Fibroblast of lung (primary cell): ENCODE results near the gene PDZRN4. TPM values are rescaled to one million over a fixed set of nuclear protein-coding genes. Genes with fewer than 3 reads are reported as not detected.

Source experiments
- DNase-seq, 2 donors: peaks; one replicate each; pipeline versions ENCODE4 v3.0.0 to v3.0.0-alpha.2; 2010; ENCODE audit warnings: low read depth in 2 of 2
- H2AFZ ChIP-seq: 2 replicates; pipeline ENCODE4 v1.5.1; 2012; ENCODE audit warnings: low read length, control low read depth, inconsistent platforms
- H3K27ac ChIP-seq: 2 replicates; pipeline ENCODE4 v1.5.1; 2011; ENCODE audit warnings: low read length, control low read depth; ENCODE audit not compliant: insufficient read depth
- H3K27me3 ChIP-seq: 2 replicates; pipeline ENCODE4 v1.5.1; 2011; ENCODE audit warnings: mild to moderate bottlenecking, low read length; ENCODE audit not compliant: control insufficient read depth, insufficient read depth
- H3K36me3 ChIP-seq: 2 replicates; pipeline ENCODE4 v1.5.1; 2011; ENCODE audit warnings: low read length; ENCODE audit not compliant: control insufficient read depth, insufficient read depth
- H3K4me1 ChIP-seq: 2 replicates; pipeline ENCODE4 v1.5.1; 2011; ENCODE audit warnings: low read length; ENCODE audit not compliant: control insufficient read depth, insufficient read depth; ENCODE audit errors: extremely low read depth
- H3K4me2 ChIP-seq: 2 replicates; pipeline ENCODE4 v1.5.1; 2011; ENCODE audit warnings: low read length, control low read depth; ENCODE audit not compliant: insufficient read depth; ENCODE audit errors: extremely low read depth
- H3K4me3 ChIP-seq, 4 experiments: fragments of 200-600 bp in 1 of 4; sonication (generic) in 1 of 4; replicated peaks in 1 of 4; 2 replicates each; pipeline ENCODE4 v1.5.1; 2011 to 2016; ENCODE audit warnings: low read length in 4 of 4, low read depth in 3 of 4, mild to moderate bottlenecking in 3 of 4, control low read depth in 2 of 4, inconsistent platforms in 1 of 4, mixed read lengths in 1 of 4; ENCODE audit not compliant: insufficient read depth in 1 of 4; ENCODE audit errors: control extremely low read depth in 1 of 4
- H3K79me2 ChIP-seq: 2 replicates; pipeline ENCODE4 v1.5.1; 2012; ENCODE audit warnings: mild to moderate bottlenecking, low read length, inconsistent platforms; ENCODE audit not compliant: control insufficient read depth, insufficient read depth
- H3K9ac ChIP-seq: 2 replicates; pipeline ENCODE4 v1.5.1; 2011; ENCODE audit warnings: mild to moderate bottlenecking, low read length, control low read depth; ENCODE audit not compliant: insufficient read depth
- H3K9me3 ChIP-seq: 2 replicates; pipeline ENCODE4 v1.5.1; 2012; ENCODE audit warnings: low read depth, low read length; ENCODE audit not compliant: control insufficient read depth, insufficient read depth
- H4K20me1 ChIP-seq: 2 replicates; pipeline ENCODE4 v1.5.1; 2011; ENCODE audit warnings: low read length; ENCODE audit not compliant: control insufficient read depth, insufficient read depth; ENCODE audit errors: extremely low read depth
- EZH2 ChIP-seq: IDR thresholded peaks from 2 replicates; pipeline ENCODE4 v1.5.1; 2012; ENCODE audit warnings: low read length, control low read depth, mild to moderate bottlenecking; ENCODE audit errors: missing control alignments
- polyA plus RNA-seq, 2 donors: library from polyadenylated mRNA; depleted of rRNA in 1 of 2; stranded (reverse) in 1 of 2; unstranded in 1 of 2; fragments of >200 nt; gene quantifications; 2 replicates each; pipeline ENCODE4 v1.2.1, GENCODE V29; 2011 to 2012; ENCODE audit warnings: missing spikeins in 1 of 2
- total RNA-seq: library from RNA; depleted of rRNA; stranded (reverse); fragments of >200 nt; gene quantifications from 2 replicates; pipeline ENCODE4 v1.2.1, GENCODE V29; 2014
- TF ChIP-seq, protein P1 (sequence below), 2 donors: IDR thresholded peaks in 1 of 2; conservative IDR thresholded peaks in 1 of 2; 1 replicate in 1 of 2; 2 replicates in 1 of 2; pipeline ENCODE4 v1.5.1; 2011 to 2012; ENCODE audit warnings: low read length in 2 of 2, control low read depth in 1 of 2, inconsistent platforms in 1 of 2, low read depth in 1 of 2, mild to moderate bottlenecking in 1 of 2

The PDZRN4 gene
- total and polyA plus RNA-seq, 2 donors (not counting 1 experiment from before 2014, with no cell fraction given): not detected

DNA sequence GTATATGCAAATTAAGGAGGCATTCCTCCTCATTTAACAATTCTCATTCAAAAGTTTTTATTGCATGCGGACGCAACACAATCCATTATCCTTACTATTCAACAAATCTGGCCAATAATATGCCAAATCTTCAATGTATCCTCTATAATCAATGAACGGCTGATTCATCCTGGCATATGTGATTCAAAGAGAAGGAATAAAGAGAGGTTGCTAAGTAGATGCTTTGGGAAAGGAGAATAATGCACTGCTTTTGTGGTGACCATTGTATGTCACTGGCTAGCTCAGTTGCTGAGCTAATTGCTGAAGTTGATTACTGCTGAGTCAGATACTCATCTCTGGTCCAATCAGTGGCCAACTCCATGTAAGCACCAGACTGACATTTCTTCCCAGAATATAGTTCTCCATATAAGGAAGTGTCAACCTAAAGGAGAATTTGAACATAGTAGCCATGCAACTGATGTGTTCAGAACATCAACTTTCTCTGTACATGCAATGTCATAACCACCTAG is 148.0 kb downstream of the PDZRN4 start:
- Histone ChIP-seq H3K9me3 (no peaks in the 10 kb centered on the region), H3K36me3 (no peaks in the 10 kb centered on the region), H3K4me2 (no peak overlapping the region), H2AFZ (no peak overlapping the region), H3K79me2 (no peaks in the 10 kb centered on the region), H4K20me1 (no peaks in the 10 kb centered on the region), H3K27ac (no peak overlapping the region), H3K27me3 (no peaks in the 10 kb centered on the region), H3K4me3 (no peak overlapping the region), H3K4me1 (no peaks in the 10 kb centered on the region), H3K9ac (no peak overlapping the region)
- TF ChIP-seq EZH2: no peak
- TF ChIP-seq, protein P1, sequence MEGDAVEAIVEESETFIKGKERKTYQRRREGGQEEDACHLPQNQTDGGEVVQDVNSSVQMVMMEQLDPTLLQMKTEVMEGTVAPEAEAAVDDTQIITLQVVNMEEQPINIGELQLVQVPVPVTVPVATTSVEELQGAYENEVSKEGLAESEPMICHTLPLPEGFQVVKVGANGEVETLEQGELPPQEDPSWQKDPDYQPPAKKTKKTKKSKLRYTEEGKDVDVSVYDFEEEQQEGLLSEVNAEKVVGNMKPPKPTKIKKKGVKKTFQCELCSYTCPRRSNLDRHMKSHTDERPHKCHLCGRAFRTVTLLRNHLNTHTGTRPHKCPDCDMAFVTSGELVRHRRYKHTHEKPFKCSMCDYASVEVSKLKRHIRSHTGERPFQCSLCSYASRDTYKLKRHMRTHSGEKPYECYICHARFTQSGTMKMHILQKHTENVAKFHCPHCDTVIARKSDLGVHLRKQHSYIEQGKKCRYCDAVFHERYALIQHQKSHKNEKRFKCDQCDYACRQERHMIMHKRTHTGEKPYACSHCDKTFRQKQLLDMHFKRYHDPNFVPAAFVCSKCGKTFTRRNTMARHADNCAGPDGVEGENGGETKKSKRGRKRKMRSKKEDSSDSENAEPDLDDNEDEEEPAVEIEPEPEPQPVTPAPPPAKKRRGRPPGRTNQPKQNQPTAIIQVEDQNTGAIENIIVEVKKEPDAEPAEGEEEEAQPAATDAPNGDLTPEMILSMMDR (conservative IDR thresholded peaks at IDR 0.05 in 1 of 2, IDR thresholded peaks at IDR 0.05 in 1 of 2; ENCODE audit: low read depth in 1 of 2, low read length in 2 of 2): no peak
- DNase-seq: peak in 1 of 2 donors; percentile 5

- Histone ChIP-seq H3K9me3 (no peaks in the 10 kb centered on the region), H3K27ac (no peak overlapping the region), H4K20me1 (no peaks in the 10 kb centered on the region), H3K79me2 (no peaks in the 10 kb centered on the region), H3K9ac (no peak overlapping the region), H3K4me2 (no peak overlapping the region), H2AFZ (no peak overlapping the region), H3K27me3 (no peaks in the 10 kb centered on the region), H3K4me1 (no peaks in the 10 kb centered on the region), H3K36me3 (no peaks in the 10 kb centered on the region), H3K4me3 (no peak overlapping the region)
- DNase-seq: no peak
- TF ChIP-seq EZH2: no peak
- TF ChIP-seq, protein P1 (conservative IDR thresholded peaks at IDR 0.05 in 1 of 2, IDR thresholded peaks at IDR 0.05 in 1 of 2; ENCODE audit: low read depth in 1 of 2, low read length in 2 of 2): no peak
Measured at GRCh38 chr12:41339784-41340183, 151.7 kb downstream of the PDZRN4 start.

- Histone ChIP-seq H3K9ac (no peak overlapping the region), H3K36me3 (no peaks in the 10 kb centered on the region), H3K4me1 (no peaks in the 10 kb centered on the region), H3K27me3 (no peaks in the 10 kb centered on the region), H3K4me3 (no peak overlapping the region), H3K79me2 (no peaks in the 10 kb centered on the region), H3K27ac (no peak overlapping the region), H3K9me3 (no peaks in the 10 kb centered on the region), H4K20me1 (no peaks in the 10 kb centered on the region), H3K4me2 (no peak overlapping the region), H2AFZ (no peak overlapping the region)
- TF ChIP-seq, protein P1 (conservative IDR thresholded peaks at IDR 0.05 in 1 of 2, IDR thresholded peaks at IDR 0.05 in 1 of 2; ENCODE audit: low read depth in 1 of 2, low read length in 2 of 2): no peak
- TF ChIP-seq EZH2: no peak
- peak in 1 of 2 donors; percentile 50 for DNase-seq
Measured at GRCh38 chr12:41344776-41345470, 156.8 kb downstream of the PDZRN4 start.
